NCI-H2196 (cell line): Measurements from ENCODE around the gene BBS9.
"Not testable (repeated sequence)": the region's sequence is repeated elsewhere in the genome, so short reads cannot be mapped to it uniquely, and the experiment has no call there.

Experiments used
- DNase-seq: peaks from one replicate; lab custom pipeline; 2025; ENCODE audit not compliant: unreplicated experiment; lab: John Stamatoyannopoulos, UW

The BBS9 gene

GRCh38 chr7:33273356-33273755 is 144.0 kb downstream of the BBS9 start:
- no peak for DNase-seq

GRCh38 chr7:33276325-33276724 is 147.0 kb downstream of the BBS9 start:
- DNase-seq, result no peak

GRCh38 chr7:33276729-33277128 is 147.4 kb downstream of the BBS9 start:
- DNase-seq, result no peak

GRCh38 chr7:33278095-33278494 is 148.7 kb downstream of the BBS9 start:
- no peak for DNase-seq

- no peak for DNase-seq
Observed at GRCh38 chr7:33286501-33286900, 157.1 kb downstream of the BBS9 start.

GRCh38 chr7:33287738-33288137 is 158.4 kb downstream of the BBS9 start:
- no peak for DNase-seq

GRCh38 chr7:33298848-33299247 is 169.5 kb downstream of the BBS9 start:
- no peak for DNase-seq

- DNase-seq, result no peak
Observed at GRCh38 chr7:33299425-33299824, 170.1 kb downstream of the BBS9 start.

GRCh38 chr7:33300131-33300530 is 170.8 kb downstream of the BBS9 start:
- DNase-seq, result no peak

GRCh38 chr7:33300742-33301141 is 171.4 kb downstream of the BBS9 start:
- DNase-seq, result no peak

- DNase-seq, result not testable (repeated sequence)
Observed at GRCh38 chr7:33303978-33304557, 174.7 kb downstream of the BBS9 start.

- no peak for DNase-seq
Observed at GRCh38 chr7:33307205-33307604, 177.8 kb downstream of the BBS9 start.

GRCh38 chr7:33310546-33310945 is 181.2 kb downstream of the BBS9 start:
- DNase-seq, result no peak

- no peak for DNase-seq
Observed at GRCh38 chr7:33325754-33326484, 196.6 kb downstream of the BBS9 start.

GRCh38 chr7:33326485-33326848 is 197.1 kb downstream of the BBS9 start:
- DNase-seq, result no peak

GRCh38 chr7:33327427-33327826 is 198.1 kb downstream of the BBS9 start:
- no peak for DNase-seq

- peak; percentile 19 for DNase-seq
Observed at GRCh38 chr7:33334349-33334748, 205.0 kb downstream of the BBS9 start.

- DNase-seq, result no peak
Observed at GRCh38 chr7:33336820-33337219, 207.5 kb downstream of the BBS9 start.

GRCh38 chr7:33339074-33339790 is 209.9 kb downstream of the BBS9 start:
- DNase-seq, result no peak

- DNase-seq, result no peak
Observed at GRCh38 chr7:33346055-33346454, 216.7 kb downstream of the BBS9 start.

- DNase-seq, result no peak
Observed at GRCh38 chr7:33350577-33350976, 221.2 kb downstream of the BBS9 start.

- no peak for DNase-seq
Observed at GRCh38 chr7:33351709-33352108, 222.3 kb downstream of the BBS9 start.
